ENCODE data around the gene TP53. TPM values are rescaled to one million over a fixed set of nuclear protein-coding genes. Genes with fewer than 3 reads are reported as not detected.

Gene TP53
- 14.3 and 23.0 TPM in 2 replicates for total RNA-seq (ENCODE audit: low replicate concordance)

DNA sequence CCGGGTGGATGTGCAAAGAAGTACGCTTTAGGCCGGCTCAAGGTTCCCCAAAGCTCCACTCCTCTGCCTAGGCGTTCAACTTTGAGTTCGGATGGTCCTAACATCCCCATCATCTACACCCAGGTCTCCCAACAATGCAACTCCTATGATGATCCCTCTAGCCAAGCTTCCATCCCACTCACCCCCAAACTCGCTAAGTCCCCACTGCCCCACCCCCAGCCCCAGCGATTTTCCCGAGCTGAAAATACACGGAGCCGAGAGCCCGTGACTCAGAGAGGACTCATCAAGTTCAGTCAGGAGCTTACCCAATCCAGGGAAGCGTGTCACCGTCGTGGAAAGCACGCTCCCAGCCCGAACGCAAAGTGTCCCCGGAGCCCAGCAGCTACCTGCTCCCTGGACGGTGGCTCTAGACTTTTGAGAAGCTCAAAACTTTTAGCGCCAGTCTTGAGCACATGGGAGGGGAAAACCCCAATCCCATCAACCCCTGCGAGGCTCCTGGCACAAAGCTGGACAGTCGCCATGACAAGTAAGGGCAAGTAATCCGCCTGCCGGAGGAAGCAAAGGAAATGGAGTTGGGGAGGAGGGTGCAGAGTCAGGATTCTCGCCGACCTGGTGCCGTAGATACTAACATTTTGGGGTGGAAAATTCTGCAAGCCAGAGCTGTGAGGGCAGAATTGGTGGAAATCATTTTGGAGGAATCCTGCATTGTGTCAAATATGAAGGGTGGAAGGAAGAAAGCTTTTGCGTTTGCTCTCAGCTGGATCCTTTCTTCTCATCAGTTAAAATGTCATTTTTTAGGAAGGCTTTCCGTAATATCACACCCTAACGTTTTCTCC lies at the start of gene TP53:
Gene TP53 (minus strand): TSS at position 419 of the 836 bp plus-strand sequence. CDS start 10,896 bp downstream, outside the sequence.

DNA sequence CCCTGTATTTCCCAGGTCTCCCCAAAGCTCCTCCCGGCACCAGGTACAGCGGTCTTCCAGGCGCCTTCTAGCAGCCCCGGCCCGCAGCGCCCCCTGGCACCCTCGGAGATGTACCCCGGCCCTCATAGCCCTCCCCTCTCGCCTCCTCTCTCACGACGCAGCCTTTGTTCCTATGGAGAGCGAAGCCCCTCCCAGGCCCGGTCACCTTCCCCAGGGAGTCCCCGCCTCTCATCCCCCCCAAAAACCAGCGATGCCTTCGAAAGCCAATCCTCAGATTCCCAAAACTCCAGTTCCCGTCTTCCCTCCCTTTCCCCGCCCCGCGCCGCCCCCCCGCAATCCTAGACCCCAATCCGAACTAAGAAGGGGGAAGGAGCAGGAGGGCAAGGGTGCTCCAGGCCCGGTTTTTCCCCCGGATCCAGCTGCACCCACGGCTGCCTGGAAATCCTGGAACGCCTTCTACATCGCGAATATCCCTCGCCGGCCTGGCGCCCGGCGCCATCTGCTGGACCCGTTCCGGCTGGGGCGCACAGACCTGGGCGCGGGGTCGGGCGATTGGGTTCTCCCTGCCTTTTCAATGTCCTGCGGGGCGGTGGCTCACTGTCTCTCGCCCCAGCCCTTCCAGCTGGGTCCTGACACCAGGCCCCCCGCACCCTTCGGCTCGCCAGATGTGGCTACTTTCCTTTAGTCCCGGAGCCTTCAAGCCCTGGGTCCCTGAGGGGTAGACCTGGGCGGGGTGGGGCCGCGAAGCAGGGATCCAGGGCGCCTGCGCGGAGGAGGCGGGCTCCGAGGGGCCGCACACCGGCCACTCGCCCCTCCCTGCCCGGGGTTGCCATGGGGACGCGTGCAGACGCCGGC lies 29.8 kb upstream of the TP53 start, which contains the start of gene DNAH2:
Gene DNAH2 (plus strand): TSS at position 844 of the 855 bp plus-strand sequence. CDS start 1,991 bp downstream, outside the sequence.

DNA sequence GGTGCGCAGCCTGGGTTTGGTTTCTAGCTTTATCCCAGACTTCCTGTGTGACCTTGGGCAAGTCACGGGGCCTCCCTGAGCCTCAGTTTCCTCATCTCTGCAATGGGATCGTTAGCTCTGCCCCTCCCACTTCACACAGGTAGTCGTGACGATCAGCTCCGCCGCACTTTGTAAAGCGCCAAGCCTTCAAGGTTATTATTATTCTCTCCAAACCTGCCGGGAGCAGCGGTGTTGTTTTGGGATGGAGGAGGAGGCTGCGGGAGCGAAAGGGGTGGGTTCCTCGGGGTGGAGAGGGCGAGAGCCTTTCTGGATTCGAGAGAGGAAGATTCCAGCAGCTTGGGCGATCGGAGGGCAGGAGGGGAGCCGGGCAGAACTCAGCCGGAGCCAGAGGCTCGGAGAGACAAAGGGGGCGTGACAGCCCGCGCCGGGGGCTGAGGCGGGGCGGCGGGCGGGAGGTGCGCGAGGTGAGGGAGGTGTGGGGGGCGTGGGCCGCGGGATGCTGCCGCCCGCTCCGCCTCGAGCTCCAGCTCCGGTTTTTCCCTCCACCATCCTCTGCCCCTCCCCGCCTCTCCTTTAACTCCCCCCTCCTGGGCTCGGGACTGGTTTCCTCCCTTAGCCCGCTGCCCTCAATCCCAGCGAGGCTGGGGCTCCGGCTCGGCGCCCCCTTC lies 17.4 kb upstream of the TP53 start, which contains the start of gene EFNB3:
Gene EFNB3 (plus strand): TSS at position 602 of the 668 bp plus-strand sequence. CDS start 397 bp downstream, outside the sequence.

DNA sequence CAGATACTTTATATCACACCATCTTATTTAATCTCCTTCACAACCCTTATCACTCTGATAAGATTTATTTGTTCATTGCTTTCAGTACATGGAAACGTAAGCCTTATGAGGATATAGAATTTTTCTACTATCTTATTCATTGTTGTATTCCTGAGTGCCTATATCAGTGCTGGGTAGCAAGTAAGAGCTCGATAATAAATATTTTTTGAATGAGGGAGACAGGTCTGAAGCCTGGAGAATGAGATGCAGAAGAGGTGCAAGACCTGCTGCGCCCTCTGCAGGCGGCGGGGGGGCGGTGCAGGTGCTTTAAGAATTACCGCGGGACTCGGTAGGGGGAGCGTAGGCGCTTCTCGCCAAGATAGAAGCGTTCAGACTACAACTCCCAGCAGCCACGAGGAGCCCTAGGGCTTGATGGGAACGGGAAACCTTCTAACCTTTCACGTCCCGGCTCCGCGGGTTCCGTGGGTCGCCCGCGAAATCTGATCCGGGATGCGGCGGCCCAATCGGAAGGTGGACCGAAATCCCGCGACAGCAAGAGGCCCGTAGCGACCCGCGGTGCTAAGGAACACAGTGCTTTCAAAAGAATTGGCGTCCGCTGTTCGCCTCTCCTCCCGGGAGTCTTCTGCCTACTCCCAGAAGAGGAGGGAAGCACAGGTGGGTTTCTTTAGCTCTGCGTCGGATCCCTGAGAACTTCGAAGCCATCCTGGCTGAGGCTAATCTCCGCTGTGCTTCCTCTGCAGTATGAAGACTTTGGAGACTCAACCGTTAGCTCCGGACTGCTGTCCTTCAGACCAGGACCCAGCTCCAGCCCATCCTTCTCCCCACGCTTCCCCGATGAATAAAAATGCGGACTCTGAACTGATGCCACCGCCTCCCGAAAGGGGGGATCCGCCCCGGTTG lies 868 bp upstream of the TP53 start, which contains the start of gene WRAP53:
Gene WRAP53 (plus strand): TSS at position 570 of the 900 bp plus-strand sequence. CDS start 172 bp downstream, at position 742.

DNA sequence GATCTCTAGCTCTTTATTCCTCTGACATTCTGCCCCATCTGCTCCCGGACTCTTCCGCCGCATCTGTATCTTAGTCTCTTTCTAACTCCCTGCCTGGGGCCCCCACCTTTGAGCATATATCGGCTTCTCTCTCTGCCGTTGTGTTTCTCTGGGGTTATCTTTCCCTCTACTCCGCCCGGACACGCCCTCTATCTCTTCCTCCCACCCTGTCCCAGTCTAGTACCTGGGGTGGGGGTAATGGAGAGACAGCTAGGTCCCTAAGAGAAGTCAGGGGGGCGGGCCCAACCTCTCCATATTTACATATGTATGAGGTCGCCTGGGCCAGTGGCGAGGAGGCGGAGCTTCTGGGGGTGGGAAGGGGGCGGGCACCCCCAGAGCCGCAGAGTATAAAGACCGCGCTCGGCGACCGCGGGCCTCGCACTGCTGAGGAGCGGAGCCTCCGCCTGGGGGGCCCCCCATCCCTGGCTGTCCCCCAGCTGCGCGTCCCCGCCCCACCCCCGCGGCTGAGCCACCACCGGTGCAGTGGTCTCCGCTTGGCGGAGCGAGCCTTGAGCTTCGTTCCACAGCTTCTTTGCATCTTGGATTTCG lies 36.7 kb downstream of the TP53 start, which contains the start of gene ATP1B2:
Gene ATP1B2 (plus strand): TSS at position 418 of the 588 bp plus-strand sequence. CDS start 593 bp downstream, outside the sequence.

DNA sequence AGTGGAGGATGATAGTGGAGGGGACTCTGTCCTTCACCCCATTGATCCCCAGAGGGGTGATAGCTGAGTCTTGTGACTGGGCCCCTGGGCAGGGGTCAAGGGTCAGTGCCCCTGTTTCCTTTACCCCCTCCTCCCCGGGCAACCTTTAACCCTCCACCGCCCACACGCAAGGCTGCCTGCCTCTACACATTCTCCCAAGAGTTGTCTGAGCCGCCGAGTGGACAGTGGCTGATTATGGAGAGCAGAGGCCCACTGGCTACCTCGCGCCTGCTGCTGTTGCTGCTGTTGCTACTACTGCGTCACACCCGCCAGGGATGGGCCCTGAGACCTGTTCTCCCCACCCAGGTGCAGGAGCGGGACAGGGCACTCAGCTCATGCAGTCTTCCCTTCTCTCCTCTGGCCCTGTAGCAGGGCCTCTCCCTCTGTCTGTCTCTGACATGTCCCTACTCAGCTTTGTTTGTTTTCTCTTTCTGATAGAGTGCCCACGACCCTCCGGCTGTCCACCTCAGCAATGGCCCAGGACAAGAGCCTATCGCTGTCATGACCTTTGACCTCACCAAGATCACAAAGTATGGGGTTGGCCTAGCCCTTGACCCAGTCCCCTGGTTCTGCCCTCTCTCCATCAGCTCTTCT lies 57.2 kb downstream of the TP53 start, which contains the start of gene SHBG:
Gene SHBG (plus strand): TSS at position 197 of the 633 bp plus-strand sequence. CDS start 38 bp downstream, at position 235.

DNA sequence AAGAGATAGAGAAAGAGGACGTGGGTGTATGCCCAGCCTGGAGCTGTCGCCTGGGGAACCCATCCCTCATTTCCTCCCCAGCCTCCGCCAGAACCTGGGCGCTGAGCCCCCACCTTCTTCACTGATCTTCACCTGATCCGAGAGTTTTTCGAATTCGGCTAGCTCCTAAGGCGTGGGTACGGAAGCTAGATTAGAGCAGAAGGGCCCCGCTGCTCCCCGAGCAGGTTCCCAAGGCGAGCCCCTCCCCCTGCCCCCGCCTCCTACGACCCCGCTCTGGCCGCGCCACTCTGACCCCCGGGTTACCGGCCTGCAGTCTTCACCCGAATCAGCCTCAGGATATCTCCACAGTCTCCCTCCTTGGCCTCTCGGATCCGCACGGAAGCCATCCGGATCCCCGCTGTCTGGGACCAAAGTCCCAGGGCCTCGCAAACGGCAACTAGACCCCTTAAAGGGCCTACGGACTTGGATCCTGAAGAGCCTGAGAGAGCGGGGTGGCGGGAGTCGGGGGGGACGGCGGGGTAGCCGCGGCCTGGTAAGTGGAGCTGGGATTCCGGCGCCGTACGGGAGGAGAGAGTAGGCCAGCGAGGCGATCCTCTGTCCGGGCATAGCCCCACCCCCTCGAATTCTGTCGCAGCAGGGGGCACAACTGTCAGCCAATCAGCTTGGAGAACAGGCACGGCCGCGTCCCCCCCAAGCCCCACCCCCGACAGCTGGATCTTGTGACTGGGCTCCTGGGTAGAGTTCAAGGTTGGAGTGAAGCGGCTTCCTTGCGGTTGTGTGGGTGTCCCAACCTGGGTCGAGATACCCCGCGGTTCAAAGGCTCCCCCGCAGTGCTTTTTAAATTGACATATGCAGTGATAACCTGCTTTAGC lies 59.8 kb downstream of the TP53 start, which contains the start of gene SAT2:
Gene SAT2 (minus strand): TSS at position 572 of the 872 bp plus-strand sequence. CDS start 186 bp downstream, at position 386.

Other genes with a start within 250 kb of the TP53 start
- gene FGF11, start 248.0 kb downstream of the TP53 start, total RNA-seq (ENCODE audit: low replicate concordance), result 2.6 and 5.4 TPM in 2 replicates
- 7.1 and 9.6 TPM in 2 replicates for gene CHRNB1, start 242.4 kb downstream of the TP53 start, total RNA-seq (ENCODE audit: low replicate concordance)
- gene ZBTB4, start 207.9 kb downstream of the TP53 start, total RNA-seq (ENCODE audit: low replicate concordance), result 9.2 and 9.8 TPM in 2 replicates
- gene SLC35G6, start 206.0 kb downstream of the TP53 start, total RNA-seq (ENCODE audit: low replicate concordance), result not detected in 2 replicates
- gene POLR2A, start 203.1 kb downstream of the TP53 start, total RNA-seq (ENCODE audit: low replicate concordance), result 62.8 and 87.6 TPM in 2 replicates
- 3.9 TPM in 2 replicates for gene TNFSF12, start 138.4 kb downstream of the TP53 start, total RNA-seq (ENCODE audit: low replicate concordance)
- gene TNFSF13, start 128.7 kb downstream of the TP53 start, total RNA-seq (ENCODE audit: low replicate concordance), result 0.59 and 1.1 TPM in 2 replicates
- gene SENP3, start 125.6 kb downstream of the TP53 start, total RNA-seq (ENCODE audit: low replicate concordance), result 45.4 and 76.6 TPM in 2 replicates
- 4.7 and 22.3 TPM in 2 replicates for gene CD68, start 107.9 kb downstream of the TP53 start, total RNA-seq (ENCODE audit: low replicate concordance)
- gene MPDU1, start 103.6 kb downstream of the TP53 start, total RNA-seq (ENCODE audit: low replicate concordance), result 48.6 and 59.0 TPM in 2 replicates
- 0.23 TPM in 1 of 2 replicates, not detected in the other for gene SOX15, start 97.4 kb downstream of the TP53 start, total RNA-seq (ENCODE audit: low replicate concordance)
- 24.0 and 58.9 TPM in 2 replicates for gene FXR2, start 72.6 kb downstream of the TP53 start, total RNA-seq (ENCODE audit: low replicate concordance)
- gene SAT2, start 59.7 kb downstream of the TP53 start, total RNA-seq (ENCODE audit: low replicate concordance), result 39.1 and 56.6 TPM in 2 replicates
- 0.23 and 1.2 TPM in 2 replicates for gene SHBG, start 57.4 kb downstream of the TP53 start, total RNA-seq (ENCODE audit: low replicate concordance)
- not detected in 2 replicates for gene ATP1B2, start 36.6 kb downstream of the TP53 start, total RNA-seq (ENCODE audit: low replicate concordance)
- gene WRAP53, start 987 bp upstream of the TP53 start, total RNA-seq (ENCODE audit: low replicate concordance), result 2.6 and 4.6 TPM in 2 replicates
- 0.47 and 1.4 TPM in 2 replicates for gene EFNB3, start 17.7 kb upstream of the TP53 start, total RNA-seq (ENCODE audit: low replicate concordance)
- gene DNAH2, start 30.3 kb upstream of the TP53 start, total RNA-seq (ENCODE audit: low replicate concordance), result 0.15 and 0.35 TPM in 2 replicates
- 3.8 and 4.0 TPM in 2 replicates for gene KDM6B, start 146.7 kb upstream of the TP53 start, total RNA-seq (ENCODE audit: low replicate concordance)
- gene TMEM88, start 167.6 kb upstream of the TP53 start, total RNA-seq (ENCODE audit: low replicate concordance), result 0.23 TPM in 2 replicates
- 145 and 157 TPM in 2 replicates for gene NAA38, start 170.1 kb upstream of the TP53 start, total RNA-seq (ENCODE audit: low replicate concordance)
- 7.5 and 8.3 TPM in 2 replicates for gene CYB5D1, start 170.5 kb upstream of the TP53 start, total RNA-seq (ENCODE audit: low replicate concordance)
- 179 and 468 TPM in 2 replicates for gene CHD3, start 201.3 kb upstream of the TP53 start, total RNA-seq (ENCODE audit: low replicate concordance)
- gene RNF227, start 228.8 kb upstream of the TP53 start, total RNA-seq (ENCODE audit: low replicate concordance), result 0.98 and 1.1 TPM in 2 replicates
- 0.15 TPM in 1 of 2 replicates, not detected in the other for gene KCNAB3, start 242.4 kb upstream of the TP53 start, total RNA-seq (ENCODE audit: low replicate concordance)
- gene TRAPPC1, start 244.5 kb upstream of the TP53 start, total RNA-seq (ENCODE audit: low replicate concordance), result 57.1 and 61.6 TPM in 2 replicates
- gene CNTROB, start 244.7 kb upstream of the TP53 start, total RNA-seq (ENCODE audit: low replicate concordance), result 16.1 and 18.1 TPM in 2 replicates